Activated naive CD4-positive, alpha-beta T cell (primary cell): ENCODE results near the gene ECSCR.
"Not testable (repeated sequence)": the region's sequence is repeated elsewhere in the genome, so short reads cannot be mapped to it uniquely, and the experiment has no call there.

Source experiments
- DNase-seq, 4 experiments: peaks; one replicate each; lab custom pipeline; 2025; lab: John Stamatoyannopoulos, UW

ECSCR gene

GRCh38 chr5:139413153-139413552 is 49.4 kb downstream of the ECSCR start:
- no peak for DNase-seq

DNA sequence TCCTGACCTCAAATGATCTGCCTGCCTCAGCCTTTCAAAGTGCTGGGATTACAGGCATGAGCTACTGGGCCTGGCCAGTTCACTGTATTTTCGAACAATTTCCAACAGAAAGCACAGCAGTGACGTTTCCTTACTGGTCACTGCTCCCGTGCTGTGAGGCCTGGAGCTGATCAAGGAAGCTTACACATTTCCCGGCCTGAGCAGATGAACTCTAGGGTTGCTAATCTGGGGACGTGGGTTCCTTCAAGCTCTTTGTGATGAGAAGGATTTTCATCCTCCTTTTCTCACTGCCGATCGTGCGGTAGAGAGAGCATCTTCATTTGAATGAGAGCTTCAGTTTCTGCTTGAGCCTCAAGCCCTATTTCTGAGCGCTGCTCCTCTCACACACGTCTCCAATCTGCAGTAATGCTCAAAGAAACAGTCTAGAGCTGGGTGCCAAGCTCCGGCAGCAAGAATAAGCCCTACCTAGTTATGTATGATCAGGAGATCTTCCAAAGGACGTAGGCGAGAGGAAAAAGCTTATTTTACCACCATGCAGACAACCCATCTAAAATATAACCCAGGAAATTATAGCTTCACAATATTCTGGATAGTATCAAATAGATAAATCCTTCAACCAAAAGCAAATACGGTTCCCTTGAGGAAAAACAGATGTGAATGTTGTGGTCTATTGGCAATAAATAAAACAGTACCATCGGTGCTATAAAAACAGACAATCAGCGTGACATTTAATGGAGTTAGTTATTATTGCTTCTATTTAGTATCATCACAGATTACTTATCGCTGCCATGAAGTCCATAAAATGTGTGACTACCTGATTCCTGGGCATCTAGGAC is 51.3 kb downstream of the ECSCR start:
- no peak for DNase-seq

DNA sequence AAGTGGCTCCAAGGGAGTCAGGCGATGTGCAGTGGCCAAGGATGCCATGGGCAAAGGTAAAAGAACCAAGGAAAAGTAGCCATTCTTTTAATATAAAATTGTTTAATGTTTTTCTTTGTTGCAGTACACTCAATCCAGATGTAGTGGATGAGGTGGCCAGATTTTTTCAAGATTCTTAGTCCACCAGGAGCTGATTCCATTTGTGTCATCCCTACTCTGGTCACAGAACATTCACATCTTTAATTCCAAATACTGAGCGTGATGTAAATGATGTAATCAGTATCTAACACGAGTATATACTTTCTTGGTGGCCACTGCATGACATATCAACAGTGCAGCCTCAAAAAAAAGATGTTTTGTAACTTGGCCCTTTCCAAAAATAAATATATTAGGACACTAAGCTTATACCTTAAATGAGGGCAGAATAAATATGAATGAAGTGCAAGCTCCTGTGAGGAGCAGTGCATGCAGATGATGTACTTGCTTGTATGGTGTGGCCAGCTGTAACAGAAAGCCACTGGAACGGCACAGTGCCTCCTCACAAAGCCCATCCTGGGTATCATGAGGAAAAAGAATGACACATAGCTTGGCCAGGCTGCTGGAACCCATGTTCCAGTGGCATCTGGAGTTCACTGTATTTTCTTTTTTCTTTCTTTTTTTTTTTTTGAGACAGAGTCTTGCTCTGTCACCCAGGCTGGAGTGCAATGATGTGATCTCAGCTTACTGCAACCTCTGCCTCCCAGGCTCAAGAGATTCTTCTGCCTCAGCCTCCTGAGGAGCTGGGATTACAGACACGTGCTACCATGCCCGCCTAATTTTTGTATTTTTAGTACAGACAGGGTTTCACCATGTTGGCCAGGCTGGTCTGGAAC is 52.2 kb downstream of the ECSCR start:
- DNase-seq: no peak

DNA sequence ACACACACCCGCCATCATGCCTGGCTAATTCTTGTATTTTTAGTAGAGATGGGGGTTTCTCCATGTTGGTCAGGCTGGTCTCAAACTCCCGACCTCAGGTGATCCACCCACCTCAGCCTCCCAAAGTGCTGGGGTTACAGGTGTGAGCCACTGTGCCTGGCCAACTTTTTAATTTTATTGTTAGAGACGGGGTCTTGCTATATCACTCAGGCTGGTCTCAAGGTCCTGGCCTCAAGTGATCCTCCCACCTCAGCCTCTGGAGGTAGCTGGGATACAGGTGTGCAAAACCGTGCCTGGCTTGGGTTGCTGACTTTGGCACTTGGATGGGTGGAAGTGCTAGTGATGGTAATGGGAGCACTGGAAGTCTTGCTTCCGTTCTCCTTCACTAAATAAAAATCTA is 53.4 kb downstream of the ECSCR start:
- not testable (repeated sequence) for DNase-seq

- DNase-seq: no peak
These were observed 54.4 kb downstream of the ECSCR start for GRCh38 chr5:139408191-139408590.

GRCh38 chr5:139407517-139407916 is 55.0 kb downstream of the ECSCR start:
- DNase-seq: no peak

GRCh38 chr5:139406963-139407362 is 55.6 kb downstream of the ECSCR start:
- DNase-seq: no peak

DNA sequence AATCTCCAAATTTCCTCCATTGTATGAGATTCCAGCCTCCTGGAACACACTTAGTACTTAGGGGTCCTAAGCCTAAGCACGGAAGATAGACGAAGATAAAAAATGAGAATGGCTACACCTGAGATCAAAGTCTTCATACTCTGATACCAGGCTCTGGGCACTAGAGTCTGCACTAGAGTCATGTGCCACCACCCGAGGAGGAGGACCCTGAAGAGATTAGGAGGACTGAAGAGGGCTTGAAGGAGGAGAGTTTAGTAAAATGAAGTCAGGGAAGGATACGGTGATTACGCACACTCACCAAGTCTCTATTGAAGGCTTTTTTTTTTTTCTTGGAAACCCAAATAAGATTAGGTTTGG is 58.1 kb downstream of the ECSCR start:
- no peak for DNase-seq

- DNase-seq: peak; percentile 89 to 99 (median 96)
These were observed 58.6 kb downstream of the ECSCR start, which contains the start of gene SPATA24 for GRCh38 chr5:139403787-139404483. TSS of gene SPATA24 (minus strand) at chr5:139404089. CDS start at chr5:139404060, 29 bp downstream.

- DNase-seq: no peak
These were observed 59.1 kb downstream of the ECSCR start for GRCh38 chr5:139403418-139403786.

DNA sequence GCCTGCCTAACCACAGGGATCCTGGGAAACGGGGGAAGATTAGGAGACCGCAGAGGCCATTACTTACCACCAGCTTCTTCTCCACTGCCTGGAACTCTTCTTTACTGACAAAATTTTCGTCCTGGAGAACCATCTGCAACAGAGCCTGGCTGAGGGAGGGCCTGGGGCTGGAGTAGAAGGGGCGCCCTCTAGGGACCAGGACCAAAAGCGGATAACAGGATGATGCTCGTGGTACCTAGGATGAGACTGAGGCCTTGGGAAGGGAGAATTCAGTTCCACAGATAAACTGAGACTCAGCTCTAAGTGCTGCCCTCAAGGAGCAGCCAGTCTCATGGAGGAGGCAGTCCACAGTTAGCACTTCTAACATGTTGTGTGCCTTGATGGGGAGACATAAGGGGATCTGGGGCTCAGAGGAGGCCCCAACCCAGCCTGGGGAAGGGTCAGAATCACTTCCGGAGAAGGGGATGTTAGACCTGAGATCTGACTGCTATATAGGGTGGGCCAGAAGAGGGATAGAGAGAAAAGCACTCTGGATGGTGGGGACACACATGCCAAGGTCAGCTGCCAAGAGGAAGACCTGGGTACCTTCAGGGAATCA is 59.9 kb downstream of the ECSCR start:
- no peak for DNase-seq

DNA sequence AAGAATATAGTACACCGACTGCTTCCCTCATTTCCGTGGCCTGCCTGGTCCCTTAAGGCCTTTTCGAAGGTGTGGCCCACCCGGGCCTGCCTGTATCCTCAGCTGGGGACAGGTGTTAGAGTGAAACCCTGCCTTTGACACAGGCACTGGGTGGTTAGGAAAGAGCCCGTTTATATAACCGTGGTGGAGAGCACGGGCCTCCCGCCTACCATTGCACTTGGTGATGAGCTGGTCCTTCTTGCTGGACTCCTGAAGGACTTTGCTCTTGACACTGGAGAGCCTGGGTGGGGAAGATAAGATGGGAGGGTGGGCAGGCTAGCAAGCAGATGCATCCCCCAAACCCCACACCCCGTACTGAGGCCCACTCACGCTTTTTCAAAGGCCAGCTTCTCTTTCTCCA is 61.0 kb downstream of the ECSCR start:
- no peak for DNase-seq

DNA sequence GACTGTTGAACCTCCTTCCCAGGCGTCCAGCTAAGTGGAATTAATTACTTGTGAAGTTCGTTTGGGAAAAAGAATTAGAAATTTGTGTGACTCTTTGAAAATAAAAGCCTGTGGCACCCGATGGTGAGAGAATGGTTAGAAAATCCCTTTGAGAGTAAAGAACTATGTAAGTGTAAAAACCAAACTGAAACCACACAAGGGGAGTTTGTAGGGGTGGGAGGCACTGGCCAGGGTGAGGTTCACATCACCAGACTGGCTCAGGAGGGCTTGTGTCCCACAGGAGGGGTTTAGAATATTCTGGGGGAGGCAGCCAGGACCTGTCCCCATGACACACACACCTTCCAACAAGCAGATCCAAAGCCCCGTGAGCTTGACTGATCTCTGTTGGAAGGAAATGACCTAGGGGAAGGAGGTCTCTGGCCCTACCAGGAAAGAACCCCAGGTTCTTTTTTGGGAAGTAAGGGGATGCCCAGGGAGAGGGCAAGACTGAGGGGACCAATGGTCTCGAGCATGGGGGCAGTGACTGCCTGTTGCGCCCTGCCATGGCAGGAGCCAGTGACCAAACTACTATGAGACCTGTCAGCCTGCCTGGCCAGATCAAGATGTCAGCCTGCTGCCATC is 62.9 kb downstream of the ECSCR start:
- DNase-seq: no peak
